NCI-H2196 (cell line): Measurements from ENCODE around the gene PGA3.
"Not testable (repeated sequence)": the region's sequence is repeated elsewhere in the genome, so short reads cannot be mapped to it uniquely, and the experiment has no call there.

Experiments used
- DNase-seq: peaks from one replicate; lab custom pipeline; 2025; ENCODE audit not compliant: unreplicated experiment; lab: John Stamatoyannopoulos, UW

The PGA3 gene

DNA sequence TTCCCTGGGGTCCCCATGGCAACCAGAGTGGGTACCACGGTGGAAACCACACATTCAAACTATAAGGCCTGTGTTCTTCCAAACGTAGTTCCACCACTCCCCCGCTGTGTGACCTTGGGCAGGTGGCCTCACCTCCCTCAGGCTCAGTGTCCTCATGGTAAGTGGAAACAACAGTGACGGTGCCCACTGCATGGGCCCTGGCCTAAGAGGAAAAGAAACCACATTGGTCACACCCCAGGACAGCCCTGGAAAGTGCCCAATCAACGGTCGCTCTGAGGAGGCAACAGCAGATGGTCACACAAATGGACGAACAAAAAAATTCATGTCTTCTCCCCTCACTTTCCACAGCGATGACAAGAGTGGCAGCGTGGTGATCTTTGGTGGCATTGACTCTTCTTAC is 44.8 kb downstream of the PGA3 start:
- DNase-seq, result not testable (repeated sequence)

- DNase-seq, result not testable (repeated sequence)
These were observed 45.9 kb downstream of the PGA3 start for GRCh38 chr11:61249201-61249600.

DNA sequence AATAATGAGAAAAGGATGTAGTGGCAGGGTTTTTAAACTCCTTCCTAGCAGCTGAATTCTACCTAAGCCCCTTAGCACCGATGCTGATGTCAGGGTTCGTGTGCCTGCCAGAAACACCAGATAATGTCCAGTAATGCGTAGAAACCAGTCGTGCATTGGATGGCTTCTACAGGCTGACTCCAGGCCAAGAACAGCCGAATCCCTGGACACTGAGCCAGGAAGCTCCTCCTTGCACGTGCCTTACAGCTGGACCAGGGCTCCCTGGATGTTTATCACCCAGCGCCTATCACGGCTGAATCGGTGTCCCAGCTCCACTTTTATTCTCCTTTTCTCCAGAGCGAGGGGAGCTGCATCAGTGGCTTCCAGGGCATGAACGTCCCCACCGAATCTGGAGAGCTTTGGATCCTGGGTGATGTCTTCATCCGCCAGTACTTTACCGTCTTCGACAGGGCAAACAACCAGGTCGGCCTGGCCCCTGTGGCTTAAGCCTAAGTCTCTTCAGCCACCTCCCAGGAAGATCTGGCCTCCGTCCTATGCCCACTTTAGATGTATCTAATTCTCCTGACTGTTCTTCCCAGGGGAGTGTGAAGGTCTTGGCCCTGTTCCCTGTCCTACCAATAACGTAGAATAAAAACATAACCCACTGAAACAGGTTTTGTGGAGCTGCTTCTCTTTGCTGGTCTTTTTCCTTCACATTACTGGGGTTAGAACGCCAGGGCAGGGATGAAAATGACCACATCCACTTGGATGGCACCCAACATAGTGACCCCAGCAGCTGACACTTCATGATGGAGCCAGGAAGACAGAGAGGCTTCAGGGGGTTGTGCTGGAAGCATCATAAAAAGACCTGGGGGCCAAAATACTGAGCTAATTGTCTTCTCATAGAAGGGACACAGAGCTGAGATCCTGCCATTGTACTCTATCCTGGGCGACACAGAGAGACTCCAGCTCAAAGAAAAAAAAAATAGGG is 47.8 kb downstream of the PGA3 start:
- not testable (repeated sequence) for DNase-seq

DNA sequence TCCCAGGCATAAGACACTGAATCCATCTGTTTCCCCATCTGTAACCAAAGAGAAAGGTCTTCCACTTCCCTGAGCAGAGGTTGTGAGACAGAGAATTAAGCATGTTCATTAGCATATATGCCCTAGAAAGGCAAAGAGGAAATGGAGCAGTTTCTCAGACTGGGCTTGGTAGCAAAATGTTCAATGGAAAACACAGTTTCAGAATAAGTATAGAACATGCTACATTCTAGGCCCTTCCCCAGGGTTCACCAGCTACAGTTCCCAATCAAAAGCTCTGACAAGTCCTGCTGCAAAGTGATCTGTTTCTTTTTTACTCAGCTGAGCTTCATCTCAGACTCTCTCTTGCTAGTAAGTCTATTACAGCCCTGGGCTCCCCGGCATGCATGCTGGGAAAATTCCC is 49.0 kb downstream of the PGA3 start:
- not testable (repeated sequence) for DNase-seq

DNA sequence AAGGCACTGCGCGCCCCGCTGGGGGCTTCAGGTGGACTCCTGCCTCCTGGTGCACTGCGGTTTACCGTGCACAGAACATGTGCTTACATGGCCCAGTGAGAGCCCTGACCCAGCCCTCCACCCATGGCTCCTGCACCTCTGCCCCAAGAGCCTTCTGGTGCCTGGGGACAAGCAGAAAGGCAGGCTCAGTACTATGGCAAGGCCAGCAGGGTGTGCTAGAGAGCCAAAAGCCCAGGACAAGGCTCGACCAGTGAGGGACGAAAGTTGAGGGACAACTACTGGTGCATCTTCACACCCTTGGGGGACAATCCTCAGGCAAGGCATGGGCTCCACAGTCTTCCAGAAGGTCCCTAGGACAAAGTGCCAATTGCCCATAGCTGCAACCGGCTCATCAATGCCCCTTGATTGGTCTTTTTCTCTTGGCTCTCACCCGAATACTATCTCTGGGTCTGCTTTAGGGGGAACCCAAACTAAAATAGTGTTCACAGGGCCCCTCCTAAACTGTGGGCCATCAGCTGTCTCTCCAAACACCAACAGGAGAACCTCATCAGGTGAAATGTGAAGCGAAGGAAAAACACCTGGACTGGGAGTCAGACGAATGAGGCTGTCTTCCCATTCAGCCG is 51.2 kb downstream of the PGA3 start:
- DNase-seq, result peak; percentile 53

GRCh38 chr11:61256710-61257482 is 53.6 kb downstream of the PGA3 start:
- no peak for DNase-seq

- DNase-seq, result no peak
These were observed 55.2 kb downstream of the PGA3 start for GRCh38 chr11:61258546-61258945.

- no peak for DNase-seq
These were observed 56.0 kb downstream of the PGA3 start for GRCh38 chr11:61259363-61259762.
